Gastroesophageal sphincter (tissue), 2 donors: ENCODE measurements around the gene DGKE.

Experiments
- EP300 ChIP-seq: sonication (generic); formaldehyde crosslinking; IDR thresholded peaks from one replicate; pipeline ENCODE4 v1.6.1; 2017; ENCODE audit warnings: antibody characterized with exemption, mild to moderate bottlenecking
- POLR2A ChIP-seq, 2 donors: fragments of 450-650 bp; IDR thresholded peaks; one replicate each; pipeline ENCODE4 v1.6.1; 2017; ENCODE audit warnings: antibody characterized with exemption in 2 of 2, mild to moderate bottlenecking in 2 of 2, moderate library complexity in 1 of 2

GRCh38 chr17:56866076-56866475, 32.1 kb downstream of the DGKE start:
- TF ChIP-seq EP300 (no peak), POLR2A (IDR thresholded peaks at IDR 0.05) (no peak)
